Uterus (tissue), 4 donors: ENCODE results near the gene SPOCD1. TPM values are rescaled to one million over a fixed set of nuclear protein-coding genes. Genes with fewer than 3 reads are reported as not detected.
A peak's percentile ranks its signal among the peaks of the same experiment; 100 is the strongest.

Source experiments
- DNase-seq, 2 donors: peaks; one replicate each; pipeline ENCODE4 v3.0.0-alpha.2; 2019 to 2020
- H3K27ac ChIP-seq, 2 donors: fragments of 200-600 bp; sonication (generic); 1 replicate in 1 of 2; 2 replicates in 1 of 2; pipeline ENCODE4 v1.5.1; 2016 to 2018
- H3K27me3 ChIP-seq, 2 donors: fragments of 200-600 bp; sonication (generic); one replicate each; pipeline ENCODE4 v1.5.1; 2018 to 2019; ENCODE audit warnings: control low read depth in 1 of 2
- H3K36me3 ChIP-seq, 2 donors: fragments of 200-600 bp; sonication (generic); one replicate each; pipeline ENCODE4 v1.5.1; 2019; ENCODE audit warnings: control low read depth in 1 of 2
- H3K4me1 ChIP-seq, 2 donors: fragments of 200-600 bp; sonication (generic); one replicate each; pipeline ENCODE4 v1.5.1; 2018 to 2019; ENCODE audit warnings: control low read depth in 1 of 2
- H3K4me3 ChIP-seq, 2 donors: fragments of 200-600 bp; sonication (generic); 1 replicate in 1 of 2; 2 replicates in 1 of 2; pipeline ENCODE4 v1.5.1; 2018 to 2019; ENCODE audit warnings: mild to moderate bottlenecking in 1 of 2
- H3K9me3 ChIP-seq, 2 donors: fragments of 200-600 bp; sonication (generic); one replicate each; pipeline ENCODE4 v1.5.1; 2019; ENCODE audit warnings: control low read depth in 1 of 2
- POLR2A ChIP-seq, 2 donors: fragments of 450-650 bp; IDR thresholded peaks; one replicate each; pipeline ENCODE4 v1.6.1; 2016; ENCODE audit warnings: antibody characterized with exemption in 2 of 2, mild to moderate bottlenecking in 1 of 2, moderate library complexity in 1 of 2
- intact Hi-C: fragments of 100-400 bp; cut with DNase I; formaldehyde crosslinking; loops from one replicate; pipeline ENCODE4 v1.15.1; 2023; ENCODE audit warnings: low total_unique reads
- total RNA-seq, 4 donors: library from RNA; depleted of rRNA in 3 of 4; stranded (reverse); fragments of >200 nt in 3 of 4; gene quantifications; one replicate each; pipeline versions ENCODE4 v1.1.0 to v1.2.4, GENCODE V29; 2014 to 2023
- TF ChIP-seq, protein P1 (sequence below), 4 experiments: fragments of 200-600 bp in 2 of 4; fragments of 450-650 bp in 2 of 4; sonication (generic) in 2 of 4; IDR thresholded peaks; one replicate each; pipeline ENCODE4 v1.5.1; 2016 to 2019; ENCODE audit warnings: antibody characterized with exemption in 4 of 4, mild to moderate bottlenecking in 2 of 4, moderate library complexity in 1 of 4
- donor health status: DM: yes; HTN: yes; CAD: no.

SPOCD1 gene
- total RNA-seq, 4 donors from 2014 or later = 1.2 to 1.5 TPM; not detected in 2

DNA sequence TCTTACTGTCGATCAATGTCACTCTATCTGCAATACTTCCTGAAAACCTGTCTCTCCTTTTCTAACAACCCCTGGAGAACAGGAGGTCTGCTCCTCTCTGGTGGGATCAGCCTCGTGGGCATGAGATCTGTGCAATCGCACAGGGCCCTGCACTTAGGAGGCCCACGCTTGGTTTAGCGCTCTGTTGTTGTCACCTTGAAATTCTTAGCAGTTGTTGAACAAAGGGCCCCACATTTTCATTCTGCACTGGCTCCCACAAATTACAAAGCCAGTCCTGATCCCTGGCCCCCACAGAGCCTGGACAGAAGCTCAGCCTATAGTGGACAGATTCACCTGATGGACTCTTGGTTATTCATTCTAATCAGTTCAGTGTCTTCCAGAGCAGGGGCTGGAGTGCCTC, 18.6 kb downstream of the SPOCD1 start:
- intact Hi-C loops = no loop called here
- H3K9me3 ChIP-seq = no peaks in the 10 kb centered on the region
- DNase-seq = no peak
- TF ChIP-seq POLR2A (IDR thresholded peaks at IDR 0.05) = no peak
- TF ChIP-seq, protein P1, sequence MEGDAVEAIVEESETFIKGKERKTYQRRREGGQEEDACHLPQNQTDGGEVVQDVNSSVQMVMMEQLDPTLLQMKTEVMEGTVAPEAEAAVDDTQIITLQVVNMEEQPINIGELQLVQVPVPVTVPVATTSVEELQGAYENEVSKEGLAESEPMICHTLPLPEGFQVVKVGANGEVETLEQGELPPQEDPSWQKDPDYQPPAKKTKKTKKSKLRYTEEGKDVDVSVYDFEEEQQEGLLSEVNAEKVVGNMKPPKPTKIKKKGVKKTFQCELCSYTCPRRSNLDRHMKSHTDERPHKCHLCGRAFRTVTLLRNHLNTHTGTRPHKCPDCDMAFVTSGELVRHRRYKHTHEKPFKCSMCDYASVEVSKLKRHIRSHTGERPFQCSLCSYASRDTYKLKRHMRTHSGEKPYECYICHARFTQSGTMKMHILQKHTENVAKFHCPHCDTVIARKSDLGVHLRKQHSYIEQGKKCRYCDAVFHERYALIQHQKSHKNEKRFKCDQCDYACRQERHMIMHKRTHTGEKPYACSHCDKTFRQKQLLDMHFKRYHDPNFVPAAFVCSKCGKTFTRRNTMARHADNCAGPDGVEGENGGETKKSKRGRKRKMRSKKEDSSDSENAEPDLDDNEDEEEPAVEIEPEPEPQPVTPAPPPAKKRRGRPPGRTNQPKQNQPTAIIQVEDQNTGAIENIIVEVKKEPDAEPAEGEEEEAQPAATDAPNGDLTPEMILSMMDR (IDR thresholded peaks at IDR 0.05) = no peak
- no peak overlapping the region for H3K4me3 ChIP-seq
- H3K36me3 ChIP-seq = no peaks in the 10 kb centered on the region
- H3K4me1 ChIP-seq = peaks cover 0 to 4% of the 10 kb centered on the region in 2 donors
- no peak overlapping the region for H3K27ac ChIP-seq
- no peaks in the 10 kb centered on the region for H3K27me3 ChIP-seq

DNA sequence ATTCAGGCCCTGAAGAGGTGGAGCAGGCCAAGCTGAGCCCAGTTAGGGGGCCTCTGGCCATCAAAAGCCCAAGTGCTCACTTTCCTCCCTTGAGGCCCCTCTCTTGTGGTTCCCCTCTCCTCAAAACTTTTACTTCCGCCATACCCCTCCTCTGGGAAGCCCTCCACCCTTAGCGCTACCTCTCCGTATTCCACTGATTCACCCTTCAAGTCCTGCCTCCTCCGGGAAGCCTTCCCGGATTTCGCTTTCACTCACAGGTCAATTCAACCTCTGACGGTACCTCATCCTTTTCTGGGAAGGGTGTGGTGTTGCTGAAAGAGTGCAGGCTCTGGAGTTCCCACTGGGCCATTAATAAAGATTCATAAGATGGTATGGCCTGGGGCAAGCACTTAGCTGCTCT, 19.1 kb downstream of the SPOCD1 start:
- H3K27me3 ChIP-seq = no peaks in the 10 kb centered on the region
- intact Hi-C loops = no loop called here
- no peak overlapping the region for H3K4me3 ChIP-seq
- H3K36me3 ChIP-seq = no peaks in the 10 kb centered on the region
- H3K9me3 ChIP-seq = no peaks in the 10 kb centered on the region
- TF ChIP-seq POLR2A (IDR thresholded peaks at IDR 0.05) = no peak
- TF ChIP-seq, protein P1 (IDR thresholded peaks at IDR 0.05) = no peak
- no peak overlapping the region for H3K27ac ChIP-seq
- peaks cover 0 to 4% of the 10 kb centered on the region in 2 donors for H3K4me1 ChIP-seq
- no peak for DNase-seq

DNA sequence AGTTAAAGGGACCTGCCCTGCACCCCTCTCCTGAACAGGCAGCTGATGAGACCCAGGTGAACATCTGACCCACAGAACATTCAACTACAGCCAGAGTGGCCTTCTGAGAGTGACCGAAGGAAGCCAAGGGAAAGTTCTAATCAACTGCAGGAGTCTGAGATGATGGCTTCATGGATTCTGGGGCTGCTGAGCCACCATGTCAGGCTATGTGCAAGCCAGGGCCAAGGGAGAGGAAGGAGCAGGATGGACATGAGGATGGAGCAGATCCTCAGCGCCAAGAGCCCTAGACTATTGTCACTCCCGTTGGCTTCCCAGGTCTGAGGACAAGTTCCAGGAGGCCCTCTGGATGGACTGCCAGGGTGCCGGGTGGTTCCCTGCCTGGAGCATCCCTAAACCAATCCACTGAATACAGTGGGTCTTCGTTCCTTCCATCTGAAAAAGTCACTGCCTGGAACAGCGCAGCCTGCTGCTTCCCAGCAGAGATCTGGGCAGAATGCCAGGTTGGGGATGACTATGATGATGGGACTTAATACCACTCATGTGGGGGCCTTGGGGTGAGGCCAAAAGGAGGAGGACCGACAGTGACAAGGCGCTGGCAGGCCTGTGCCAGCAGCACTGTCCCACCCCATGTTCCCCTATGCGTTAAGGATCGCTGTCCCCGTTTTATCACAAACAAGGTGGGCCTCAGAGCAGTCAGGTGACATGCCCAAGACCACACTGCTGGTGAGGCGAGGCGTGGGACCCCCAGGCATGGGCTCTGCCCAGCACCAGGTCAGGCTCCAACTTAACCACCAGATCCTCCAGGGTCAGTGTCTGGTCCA, 19.8 kb downstream of the SPOCD1 start:
- no peak for TF ChIP-seq POLR2A (IDR thresholded peaks at IDR 0.05)
- TF ChIP-seq, protein P1 (IDR thresholded peaks at IDR 0.05) = no peak
- peaks cover 0 to 4% of the 10 kb centered on the region in 2 donors for H3K4me1 ChIP-seq
- H3K27ac ChIP-seq = no peak overlapping the region
- H3K9me3 ChIP-seq = no peaks in the 10 kb centered on the region
- intact Hi-C loops = no loop called here
- no peak overlapping the region for H3K4me3 ChIP-seq
- no peaks in the 10 kb centered on the region for H3K27me3 ChIP-seq
- DNase-seq = no peak
- no peaks in the 10 kb centered on the region for H3K36me3 ChIP-seq

DNA sequence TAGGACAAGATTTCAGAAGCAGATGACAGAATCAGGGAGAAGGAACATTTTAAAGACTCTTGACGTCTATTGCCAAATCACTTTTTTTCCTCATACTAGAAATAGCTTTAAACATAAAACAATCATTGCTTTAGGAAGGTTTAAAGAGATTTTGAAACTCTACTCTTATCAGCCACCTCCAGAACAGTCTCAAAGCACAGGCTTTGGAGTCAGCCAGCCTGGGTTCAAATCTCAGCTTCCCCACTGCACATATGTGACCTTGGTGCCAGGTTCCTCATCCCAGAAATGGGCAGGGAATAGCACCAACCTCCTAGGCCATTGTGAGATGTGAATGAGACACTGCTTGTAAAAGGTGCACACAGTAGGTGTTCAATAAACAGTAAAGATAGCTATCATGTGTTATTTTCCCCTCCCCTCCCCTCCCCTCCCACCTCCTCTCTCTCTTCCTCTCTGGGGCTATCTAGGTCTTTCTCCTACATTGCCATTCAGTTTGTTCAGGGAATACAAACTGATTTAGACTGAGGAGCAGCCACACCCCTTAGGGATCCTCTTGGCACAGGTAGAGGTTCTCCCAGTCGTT, 20.6 kb downstream of the SPOCD1 start:
- Histone ChIP-seq H3K36me3 (no peaks in the 10 kb centered on the region), H3K4me1 (peaks cover 0 to 4% of the 10 kb centered on the region in 2 donors), H3K4me3 (no peak overlapping the region), H3K27ac (no peak overlapping the region), H3K9me3 (no peaks in the 10 kb centered on the region), H3K27me3 (no peaks in the 10 kb centered on the region)
- intact Hi-C loops = no loop called here
- no peak for DNase-seq
- TF ChIP-seq, protein P1 (IDR thresholded peaks at IDR 0.05) = no peak

DNA sequence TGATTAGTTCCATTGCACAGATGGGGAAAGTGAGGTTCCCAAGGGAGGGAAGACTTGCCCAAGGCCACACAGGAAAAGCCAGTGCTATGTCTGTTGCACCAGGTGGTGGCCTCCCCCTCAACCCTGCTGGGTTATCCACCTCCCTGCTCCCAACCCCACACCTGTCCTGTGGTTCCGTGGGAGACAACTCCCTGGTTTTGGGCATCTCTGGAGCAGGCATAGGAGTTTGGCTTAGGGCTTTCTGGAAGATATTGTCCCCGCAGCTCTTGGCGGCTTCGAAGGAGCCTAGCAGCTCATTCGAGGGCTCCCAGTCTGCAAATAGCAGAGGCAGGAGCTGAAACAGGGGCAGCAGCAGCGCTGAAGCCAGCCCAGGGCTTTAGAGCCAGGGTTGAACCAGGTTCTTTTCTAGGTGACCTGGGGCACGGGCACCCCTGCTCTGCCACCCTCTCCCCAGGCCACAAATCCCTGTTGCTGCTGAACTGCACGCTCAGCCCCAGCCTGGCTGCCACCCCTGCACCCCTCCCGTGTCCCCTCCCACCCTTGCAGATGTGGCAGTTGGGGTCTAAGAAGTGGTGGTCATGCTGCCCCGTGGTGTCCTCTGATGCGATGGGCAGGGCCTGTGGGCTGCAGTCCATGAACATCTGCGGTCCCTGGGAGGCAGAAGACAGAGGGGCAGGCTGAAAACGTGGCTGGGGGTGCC, 22.1 kb downstream of the SPOCD1 start:
- no peak overlapping the region for H3K4me3 ChIP-seq
- H3K27me3 ChIP-seq = no peaks in the 10 kb centered on the region
- no peaks in the 10 kb centered on the region for H3K9me3 ChIP-seq
- DNase-seq = peak in 1 of 2 donors; percentile 9
- H3K27ac ChIP-seq = no peak overlapping the region
- intact Hi-C loops = no loop called here
- TF ChIP-seq, protein P1 (IDR thresholded peaks at IDR 0.05) = no peak
- TF ChIP-seq POLR2A (IDR thresholded peaks at IDR 0.05) = no peak
- H3K36me3 ChIP-seq = no peaks in the 10 kb centered on the region
- H3K4me1 ChIP-seq = peaks cover 0 to 4% of the 10 kb centered on the region in 2 donors
